ACC112 (cell line): ENCODE measurements around the gene PODXL2.

Source experiments
- H2AFZ ChIP-seq: fragments of 200-600 bp; sonication (generic); one replicate; pipeline ENCODE4 v1.6.0; 2017; ENCODE audit warnings: antibody characterized with exemption, low read length; ENCODE audit not compliant: unreplicated experiment
- H3K27ac ChIP-seq: fragments of 200-600 bp; sonication (generic); 2 replicates; pipeline ENCODE4 v1.5.1; 2014; ENCODE audit warnings: low read depth, mild to moderate bottlenecking, antibody characterized with exemption, low read length, moderate library complexity
- H3K27me3 ChIP-seq: fragments of 200-600 bp; sonication (generic); 2 replicates; pipeline ENCODE4 v1.6.1; 2014; ENCODE audit warnings: mild to moderate bottlenecking, antibody characterized with exemption, low read length, moderate library complexity, mixed read lengths; ENCODE audit not compliant: insufficient read depth
- H3K36me3 ChIP-seq: fragments of 200-600 bp; sonication (generic); 2 replicates; pipeline ENCODE4 v1.6.1; 2016; ENCODE audit warnings: mild to moderate bottlenecking, antibody characterized with exemption, low read length, moderate library complexity, mixed read lengths; ENCODE audit not compliant: insufficient read depth
- H3K4me1 ChIP-seq: fragments of 200-600 bp; sonication (generic); one replicate; pipeline ENCODE4 v1.6.1; 2016; ENCODE audit warnings: low read length, mixed read lengths; ENCODE audit not compliant: insufficient read depth, unreplicated experiment, control insufficient read depth
- H3K4me3 ChIP-seq: fragments of 200-600 bp; sonication (generic); 2 replicates; pipeline ENCODE4 v1.5.1; 2014; ENCODE audit warnings: mild to moderate bottlenecking, low read depth, low read length
- H3K79me2 ChIP-seq: fragments of 200-600 bp; sonication (generic); one replicate; pipeline ENCODE4 v1.6.0; 2016; ENCODE audit warnings: low read length; ENCODE audit not compliant: control insufficient read depth, unreplicated experiment, insufficient read depth

PODXL2 gene

GRCh38 chr3:127670229-127670559, 41.2 kb downstream of the PODXL2 start:
- Histone ChIP-seq H3K36me3 (no peaks in the 10 kb centered on the region), H3K4me1 (no peaks in the 10 kb centered on the region), H3K79me2 (no peaks in the 10 kb centered on the region), H3K27ac (no peak overlapping the region), H3K27me3 (no peaks in the 10 kb centered on the region), H3K4me3 (no peak overlapping the region), H2AFZ (no peak overlapping the region)

- Histone ChIP-seq H3K27ac (no peak overlapping the region), H3K79me2 (no peaks in the 10 kb centered on the region), H2AFZ (no peak overlapping the region), H3K36me3 (no peaks in the 10 kb centered on the region), H3K4me1 (no peaks in the 10 kb centered on the region), H3K4me3 (0 out of 2 replicates have a peak overlapping the region, but pooled peaks have one; percentile 91), H3K27me3 (no peaks in the 10 kb centered on the region)
These were observed 42.0 kb downstream of the PODXL2 start for GRCh38 chr3:127670761-127671522.

DNA sequence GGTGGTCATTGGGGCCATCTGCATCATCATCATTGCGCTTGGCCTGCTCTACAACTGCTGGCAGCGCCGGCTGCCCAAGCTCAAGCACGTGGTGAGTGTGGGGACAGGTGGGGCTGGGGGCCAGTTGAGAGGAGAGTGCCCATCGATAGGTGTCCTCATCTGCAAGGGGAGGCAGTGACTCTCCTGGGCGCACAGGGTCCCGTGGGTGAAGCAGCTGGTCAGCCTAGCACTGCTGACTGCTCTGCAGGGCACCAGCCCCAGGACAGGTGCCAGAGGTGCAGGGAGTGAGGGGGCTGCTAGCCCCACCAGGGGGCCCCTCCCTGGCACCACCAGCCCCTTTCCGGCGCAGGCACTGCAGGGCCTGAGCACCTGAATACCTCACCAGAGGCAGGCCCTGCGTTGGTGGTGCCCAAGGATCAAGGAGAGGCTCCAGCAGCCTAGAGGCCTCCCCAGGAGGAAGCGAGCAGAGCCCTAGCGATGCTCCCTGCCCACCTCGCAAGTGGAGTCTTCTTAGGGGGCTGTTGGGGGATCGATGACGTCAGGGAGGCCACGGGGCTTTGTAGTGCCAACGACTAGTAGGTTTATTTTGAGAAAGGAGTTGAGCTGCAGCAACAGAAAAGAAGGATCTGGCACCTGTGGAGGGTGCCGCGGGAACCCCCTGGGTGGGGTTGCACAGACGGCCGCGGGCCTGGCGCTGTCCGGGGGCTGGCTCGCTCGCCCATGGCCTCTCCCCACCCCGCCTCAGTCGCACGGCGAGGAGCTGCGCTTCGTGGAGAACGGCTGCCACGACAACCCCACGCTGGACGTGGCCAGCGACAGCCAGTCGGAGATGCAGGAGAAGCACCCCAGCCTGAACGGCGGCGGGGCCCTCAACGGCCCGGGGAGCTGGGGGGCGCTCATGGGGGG, 42.8 kb downstream of the PODXL2 start:
- Histone ChIP-seq H3K79me2 (no peaks in the 10 kb centered on the region), H3K27me3 (no peaks in the 10 kb centered on the region), H2AFZ (peak overlapping the region; percentile 71), H3K4me1 (no peaks in the 10 kb centered on the region), H3K27ac (peak overlapping the region; percentile 64; the same call in 1 of the 2 replicates), H3K4me3 (peak overlapping the region; percentile 91), H3K36me3 (no peaks in the 10 kb centered on the region)

GRCh38 chr3:127672429-127673190, 43.6 kb downstream of the PODXL2 start, which contains the start of gene ABTB1:
Gene ABTB1, plus strand, starts transcription at chr3:127672952. Its CDS starts 74 bp downstream, at chr3:127673026.
- Histone ChIP-seq H3K36me3 (no peaks in the 10 kb centered on the region), H3K79me2 (no peaks in the 10 kb centered on the region), H3K27ac (peak within 1 kb of the TSS; percentile 64; the same call in 1 of the 2 replicates), H3K4me3 (peak within 1 kb of the TSS; percentile 99), H2AFZ (peak within 1 kb of the TSS; percentile 97), H3K4me1 (no peaks in the 10 kb centered on the region), H3K27me3 (no peaks in the 10 kb centered on the region)

DNA sequence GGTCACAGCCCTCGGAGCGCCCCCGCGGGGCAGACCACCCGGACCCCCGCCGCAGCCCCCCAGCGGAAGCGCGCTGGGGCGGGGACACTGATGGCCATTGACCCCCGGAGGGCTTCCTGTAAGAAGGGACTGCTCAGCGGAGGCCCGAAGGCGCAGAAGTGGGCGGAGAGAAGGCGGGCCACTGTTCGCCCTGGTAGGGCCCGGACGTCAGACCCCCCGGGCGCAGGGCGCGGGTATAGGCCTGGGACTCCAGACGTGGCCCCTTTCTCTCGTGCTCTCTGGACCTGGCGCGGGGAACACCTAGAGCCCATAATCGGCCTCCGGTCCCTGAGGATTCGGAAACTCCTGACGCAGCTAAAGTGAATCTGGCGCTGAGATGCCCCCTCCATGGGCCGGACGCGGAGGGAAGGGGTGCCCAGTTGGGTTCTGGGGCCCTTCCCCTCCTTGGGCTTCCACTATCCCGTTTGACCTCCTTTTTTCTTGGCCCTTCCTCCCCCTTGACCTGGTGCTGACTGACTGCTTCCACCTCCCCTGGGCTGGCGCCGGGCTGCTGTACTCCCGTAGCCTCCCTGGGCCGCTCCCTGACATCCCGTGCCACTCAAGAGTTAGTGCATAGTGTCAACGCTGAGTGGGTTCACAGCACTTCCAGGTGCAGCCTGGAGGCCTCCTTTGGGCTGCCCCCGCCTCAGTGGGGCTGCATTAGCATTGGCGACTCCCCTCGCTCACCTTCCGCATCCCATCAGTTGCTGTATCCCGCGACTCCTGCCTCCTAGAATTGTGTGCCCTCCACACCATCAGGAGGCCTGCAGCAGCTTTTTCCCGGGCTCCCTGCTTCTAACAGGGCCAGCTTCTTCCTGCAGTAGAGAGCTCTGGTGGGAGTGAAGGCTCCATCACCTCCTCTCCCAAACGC, 44.5 kb downstream of the PODXL2 start:
- no peaks in the 10 kb centered on the region for H3K27me3 ChIP-seq
- H3K27ac ChIP-seq = peak overlapping the region; percentile 32; the same call in 1 of the 2 replicates
- no peaks in the 10 kb centered on the region for H3K79me2 ChIP-seq
- H3K36me3 ChIP-seq = no peaks in the 10 kb centered on the region
- peak overlapping the region; percentile 97 for H2AFZ ChIP-seq
- H3K4me1 ChIP-seq = no peaks in the 10 kb centered on the region
- peak overlapping the region; percentile 99 for H3K4me3 ChIP-seq

DNA sequence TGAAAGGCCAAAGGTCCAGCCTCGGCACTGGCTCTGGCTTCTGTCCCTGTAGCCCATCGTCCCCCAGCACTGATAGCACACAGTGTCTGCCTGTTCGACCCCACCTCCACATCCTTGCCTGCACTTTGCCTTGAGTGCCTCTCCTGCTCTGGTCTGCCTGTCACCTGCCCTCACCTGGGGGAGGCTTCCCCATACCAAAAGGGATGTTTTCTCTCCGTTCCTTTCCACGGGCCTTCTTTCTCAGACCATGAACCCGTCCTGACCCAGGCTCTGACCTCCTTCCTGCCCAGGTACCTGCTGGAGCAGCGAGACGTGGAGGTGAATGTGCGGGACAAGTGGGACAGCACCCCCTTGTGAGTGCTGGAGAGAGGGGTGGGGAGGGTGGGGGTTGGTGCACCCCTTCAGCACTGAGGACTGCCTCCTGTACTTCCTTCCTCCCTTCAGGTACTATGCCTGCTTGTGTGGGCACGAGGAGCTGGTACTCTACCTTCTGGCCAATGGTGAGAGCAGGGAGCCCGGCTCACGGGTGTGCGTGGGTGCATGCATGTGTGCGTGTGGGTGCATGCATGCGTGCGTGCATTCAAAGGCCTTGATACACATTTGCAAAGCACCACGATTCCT, 45.2 kb downstream of the PODXL2 start:
- no peaks in the 10 kb centered on the region for H3K36me3 ChIP-seq
- no peak overlapping the region; the same call in 1 of the 2 replicates for H3K4me3 ChIP-seq
- H3K4me1 ChIP-seq = no peaks in the 10 kb centered on the region
- H3K79me2 ChIP-seq = no peaks in the 10 kb centered on the region
- H3K27ac ChIP-seq = no peak overlapping the region
- H3K27me3 ChIP-seq = no peaks in the 10 kb centered on the region
- H2AFZ ChIP-seq = no peak overlapping the region

GRCh38 chr3:127674790-127675189, 45.8 kb downstream of the PODXL2 start:
- H3K4me1 ChIP-seq = no peaks in the 10 kb centered on the region
- no peaks in the 10 kb centered on the region for H3K27me3 ChIP-seq
- no peak overlapping the region for H3K4me3 ChIP-seq
- H3K36me3 ChIP-seq = no peaks in the 10 kb centered on the region
- H3K27ac ChIP-seq = no peak overlapping the region
- no peaks in the 10 kb centered on the region for H3K79me2 ChIP-seq
- no peak overlapping the region for H2AFZ ChIP-seq

DNA sequence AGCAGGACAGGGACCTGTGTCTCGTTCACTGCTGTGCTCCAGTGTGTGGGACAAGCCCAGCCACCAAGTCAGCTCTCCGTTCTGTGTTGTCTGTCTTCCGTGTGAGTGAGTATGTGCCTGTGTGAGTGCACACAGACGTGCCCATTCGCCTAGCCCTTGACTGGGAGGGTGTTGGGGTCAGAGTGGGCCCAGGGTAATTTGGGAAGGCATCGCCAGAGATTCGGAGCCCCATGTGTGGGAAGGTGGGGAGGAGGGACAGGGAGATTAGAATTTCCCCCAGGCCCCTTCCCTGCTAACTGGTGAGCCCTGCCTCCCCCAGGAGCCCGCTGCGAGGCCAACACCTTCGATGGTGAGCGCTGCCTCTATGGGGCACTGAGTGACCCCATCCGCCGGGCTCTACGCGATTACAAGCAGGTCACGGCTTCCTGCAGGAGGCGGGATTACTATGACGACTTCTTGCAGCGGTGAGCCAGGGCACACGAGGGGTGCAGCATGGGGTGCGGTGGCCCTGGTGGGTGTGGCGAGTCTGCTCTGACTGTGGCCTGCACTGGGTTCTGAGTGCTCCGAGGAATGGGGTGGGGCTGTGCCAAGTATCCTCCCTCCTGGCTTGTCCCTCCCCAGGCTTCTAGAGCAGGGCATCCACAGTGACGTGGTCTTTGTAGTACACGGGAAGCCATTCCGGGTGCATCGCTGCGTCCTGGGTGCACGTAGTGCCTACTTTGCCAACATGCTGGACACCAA, 46.8 kb downstream of the PODXL2 start:
- Histone ChIP-seq H3K4me3 (no peak overlapping the region), H2AFZ (no peak overlapping the region), H3K27me3 (no peaks in the 10 kb centered on the region), H3K36me3 (no peaks in the 10 kb centered on the region), H3K4me1 (no peaks in the 10 kb centered on the region), H3K27ac (no peak overlapping the region), H3K79me2 (no peaks in the 10 kb centered on the region)

DNA sequence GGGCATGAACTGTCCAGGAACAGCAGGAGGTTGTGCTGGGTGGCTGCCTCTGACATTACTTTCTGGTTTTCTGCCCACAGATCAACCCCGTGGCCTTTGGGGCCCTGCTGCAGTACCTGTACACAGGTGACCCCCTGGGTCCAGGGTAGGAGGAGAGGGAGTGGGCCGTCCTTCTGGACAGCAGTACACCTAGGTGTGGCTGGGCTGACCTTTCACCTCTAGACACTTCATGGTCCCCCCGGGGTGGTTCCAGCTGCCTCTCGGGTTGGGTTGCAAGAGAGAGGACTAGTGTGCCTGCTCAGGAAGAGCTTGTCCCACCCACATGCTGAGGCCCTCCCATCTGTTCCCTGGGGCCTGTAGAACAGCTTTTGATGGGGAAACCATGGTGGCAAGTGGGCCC, 47.5 kb downstream of the PODXL2 start:
- H3K36me3 ChIP-seq = no peaks in the 10 kb centered on the region
- H3K27me3 ChIP-seq = no peaks in the 10 kb centered on the region
- no peak overlapping the region for H3K4me3 ChIP-seq
- H3K4me1 ChIP-seq = no peaks in the 10 kb centered on the region
- no peaks in the 10 kb centered on the region for H3K79me2 ChIP-seq
- H3K27ac ChIP-seq = no peak overlapping the region
- H2AFZ ChIP-seq = no peak overlapping the region
